ENCODE results near the gene RPUSD1. TPM values are rescaled to one million over a fixed set of nuclear protein-coding genes. Genes with fewer than 3 reads are reported as not detected.

RPUSD1 gene
- total RNA-seq, 2 donors from 2014 or later: 24.1 to 34.4 TPM

GRCh38 chr16:831571-832413 lies 43.6 kb upstream of the RPUSD1 start:
- TF ChIP-seq CTCF (conservative IDR thresholded peaks at IDR 0.05): no peak
- WGBS, 2 experiments (ENCODE audit: insufficient coverage in 1 of 2, insufficient read length in 1 of 2): 93 to 96% methylated on average over 15 to 24 of the region's 27 CpGs
- no peak overlapping the region for H3K4me3 Mint-ChIP-seq
- DNase-seq: no peak
- H3K4me1 ChIP-seq (ENCODE audit: control insufficient read depth, insufficient read depth, low read length): no peaks in the 10 kb centered on the region
- no peaks in the 10 kb centered on the region for H3K4me1 Mint-ChIP-seq
- no peak overlapping the region for H3K4me3 ChIP-seq (ENCODE audit: low read length)
- peaks cover 3% of the 10 kb centered on the region for H3K27me3 Mint-ChIP-seq (ENCODE audit: insufficient read depth)
- no peak overlapping the region for H3K9ac ChIP-seq (ENCODE audit: extremely low read depth, low read length, poor library complexity, severe bottlenecking)
- H3K9me3 ChIP-seq (ENCODE audit: control insufficient read depth, low read length): peaks cover 9% of the 10 kb centered on the region
- peaks cover 12% of the 10 kb centered on the region for H3K9me3 Mint-ChIP-seq
- H3K27me3 ChIP-seq (ENCODE audit: control insufficient read depth, insufficient read depth, low read length, poor library complexity, severe bottlenecking): no peaks in the 10 kb centered on the region
- H3K36me3 Mint-ChIP-seq (ENCODE audit: low read depth): no peaks in the 10 kb centered on the region
- H3K27ac Mint-ChIP-seq: no peak overlapping the region
- H3K27ac ChIP-seq (ENCODE audit: low read depth, low read length): no peak overlapping the region
- no peaks in the 10 kb centered on the region for H3K36me3 ChIP-seq (ENCODE audit: control insufficient read depth, insufficient read depth, low read length)

GRCh38 chr16:830871-831570 lies 42.8 kb upstream of the RPUSD1 start:
- H3K9me3 ChIP-seq (ENCODE audit: control insufficient read depth, low read length): peaks cover 2% of the 10 kb centered on the region

More at GRCh38 chr16:830871-831570, 42.8 kb upstream of the RPUSD1 start:
- Mint-ChIP-seq H3K27ac (no peak overlapping the region), H3K36me3 (ENCODE audit: low read depth) (no peaks in the 10 kb centered on the region), H3K4me3 (no peak overlapping the region), H3K4me1 (no peaks in the 10 kb centered on the region), H3K9me3 (peaks cover 5% of the 10 kb centered on the region), H3K27me3 (ENCODE audit: insufficient read depth) (peaks cover 3% of the 10 kb centered on the region)
- TF ChIP-seq CTCF (conservative IDR thresholded peaks at IDR 0.05): peak; percentile 27
- no peaks in the 10 kb centered on the region for H3K27me3 ChIP-seq (ENCODE audit: control insufficient read depth, insufficient read depth, low read length, poor library complexity, severe bottlenecking)
- H3K36me3 ChIP-seq (ENCODE audit: control insufficient read depth, insufficient read depth, low read length): no peaks in the 10 kb centered on the region
- H3K27ac ChIP-seq (ENCODE audit: low read depth, low read length): no peak overlapping the region
- H3K4me1 ChIP-seq (ENCODE audit: control insufficient read depth, insufficient read depth, low read length): no peaks in the 10 kb centered on the region
- no peak overlapping the region for H3K4me3 ChIP-seq (ENCODE audit: low read length)
- no peak overlapping the region for H3K9ac ChIP-seq (ENCODE audit: extremely low read depth, low read length, poor library complexity, severe bottlenecking)
- no peak for DNase-seq
- 91 to 92% methylated on average over 20 to 24 of the region's 24 CpGs for WGBS, 2 experiments (ENCODE audit: insufficient coverage in 1 of 2, insufficient read length in 1 of 2)

Measured in endodermal cell (in vitro differentiated cells).